RWPE1 (cell line): ENCODE results near the gene TEDC1.

ENCODE experiments used
- CTCF ChIA-PET: fragments of 350-600 bp; sonication (Branson Sonifier 250); formaldehyde crosslinking; extraction: SDS; loops from one replicate; lab custom pipeline; 2021; lab: Yijun Ruan, JAX
- POLR2A ChIA-PET: fragments of 400-600 bp; formaldehyde crosslinking; extraction: SDS; loops from one replicate; lab custom pipeline; 2020; ENCODE audit warnings: antibody characterized with exemption; ENCODE audit not compliant: low non-redundant PET; lab: Yijun Ruan, JAX
- DNase-seq: peaks from one replicate; pipeline ENCODE4 v3.0.0; 2012; ENCODE audit warnings: low spot score
- H3K27ac ChIP-seq: fragments of 450-650 bp; 2 replicates; pipeline ENCODE4 v1.5.1; 2017
- TF ChIP-seq, protein P1 (sequence below): fragments of 450-650 bp; conservative IDR thresholded peaks from 2 replicates; pipeline ENCODE4 v1.5.1; 2017; ENCODE audit warnings: low read depth, mild to moderate bottlenecking

Gene TEDC1

GRCh38 chr14:105476097-105476830 lies 14.8 kb upstream of the TEDC1 start:
- POLR2A ChIA-PET: no interaction called here
- no peak for DNase-seq
- CTCF ChIA-PET: interaction anchor here (0.8 to 1.5 kb wide), 5 partner anchors 14 to 105 kb away, joined by 3 to 10 read pairs (median 4); no protein-coding TSS in a partner anchor
- TF ChIP-seq, protein P1, sequence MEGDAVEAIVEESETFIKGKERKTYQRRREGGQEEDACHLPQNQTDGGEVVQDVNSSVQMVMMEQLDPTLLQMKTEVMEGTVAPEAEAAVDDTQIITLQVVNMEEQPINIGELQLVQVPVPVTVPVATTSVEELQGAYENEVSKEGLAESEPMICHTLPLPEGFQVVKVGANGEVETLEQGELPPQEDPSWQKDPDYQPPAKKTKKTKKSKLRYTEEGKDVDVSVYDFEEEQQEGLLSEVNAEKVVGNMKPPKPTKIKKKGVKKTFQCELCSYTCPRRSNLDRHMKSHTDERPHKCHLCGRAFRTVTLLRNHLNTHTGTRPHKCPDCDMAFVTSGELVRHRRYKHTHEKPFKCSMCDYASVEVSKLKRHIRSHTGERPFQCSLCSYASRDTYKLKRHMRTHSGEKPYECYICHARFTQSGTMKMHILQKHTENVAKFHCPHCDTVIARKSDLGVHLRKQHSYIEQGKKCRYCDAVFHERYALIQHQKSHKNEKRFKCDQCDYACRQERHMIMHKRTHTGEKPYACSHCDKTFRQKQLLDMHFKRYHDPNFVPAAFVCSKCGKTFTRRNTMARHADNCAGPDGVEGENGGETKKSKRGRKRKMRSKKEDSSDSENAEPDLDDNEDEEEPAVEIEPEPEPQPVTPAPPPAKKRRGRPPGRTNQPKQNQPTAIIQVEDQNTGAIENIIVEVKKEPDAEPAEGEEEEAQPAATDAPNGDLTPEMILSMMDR: no peak
- H3K27ac ChIP-seq: peak overlapping the region; percentile 100

- ChIA-PET CTCF (interaction anchor here (0.7 to 1.3 kb wide), 4 partner anchors 13 to 106 kb away, joined by 3 to 6 read pairs (median 3); no protein-coding TSS in a partner anchor), POLR2A (no interaction called here)
- H3K27ac ChIP-seq: peak overlapping the region; percentile 100
- TF ChIP-seq, protein P1: no peak
- DNase-seq: no peak
Measured at GRCh38 chr14:105476831-105477659, 14.0 kb upstream of the TEDC1 start.

GRCh38 chr14:105477660-105478397 lies 13.2 kb upstream of the TEDC1 start:
- CTCF ChIA-PET: interaction anchor here (0.7 kb wide), 1 partner anchor 12 kb away, joined by 3 read pairs; no protein-coding TSS in a partner anchor
- no peak for DNase-seq
- TF ChIP-seq, protein P1: no peak
- H3K27ac ChIP-seq: peak overlapping the region; percentile 100
- POLR2A ChIA-PET: no interaction called here

DNA sequence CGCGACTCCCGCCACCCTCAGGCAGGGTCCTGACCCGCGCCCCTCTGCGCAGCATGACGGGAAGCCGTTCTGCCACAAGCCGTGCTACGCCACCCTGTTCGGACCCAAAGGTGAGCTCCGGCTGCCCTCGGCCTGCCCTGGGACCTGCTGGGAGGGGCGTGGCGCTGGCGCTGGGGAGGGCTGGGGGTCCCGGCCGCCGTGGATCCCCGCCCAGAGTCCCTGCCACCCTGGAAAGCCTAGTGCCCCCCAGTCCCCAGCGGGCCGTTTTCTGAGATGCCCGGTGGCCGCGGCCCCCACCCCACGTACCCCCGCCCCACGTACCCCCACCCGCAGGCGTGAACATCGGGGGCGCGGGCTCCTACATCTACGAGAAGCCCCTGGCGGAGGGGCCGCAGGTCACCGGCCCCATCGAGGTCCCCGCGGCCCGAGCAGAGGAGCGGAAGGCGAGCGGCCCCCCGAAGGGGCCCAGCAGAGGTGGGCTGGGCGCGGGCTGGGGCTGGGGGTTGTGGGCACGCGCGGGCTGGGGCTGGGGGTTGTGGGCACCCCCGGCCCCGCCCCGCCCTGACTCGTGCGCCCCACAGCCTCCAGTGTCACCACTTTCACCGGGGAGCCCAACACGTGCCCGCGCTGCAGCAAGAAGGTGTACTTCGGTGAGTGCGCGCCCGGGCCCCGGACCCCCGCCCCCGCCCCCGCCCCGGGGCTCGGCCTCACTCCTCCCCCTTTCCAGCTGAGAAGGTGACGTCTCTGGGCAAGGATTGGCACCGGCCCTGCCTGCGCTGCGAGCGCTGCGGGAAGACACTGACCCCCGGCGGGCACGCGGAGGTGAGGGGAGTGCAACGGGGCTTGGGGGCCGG lies 12.4 kb upstream of the TEDC1 start:
- TF ChIP-seq, protein P1: no peak
- CTCF ChIA-PET: no interaction called here
- DNase-seq: no peak
- H3K27ac ChIP-seq: peak overlapping the region; percentile 100
- POLR2A ChIA-PET: no interaction called here

DNA sequence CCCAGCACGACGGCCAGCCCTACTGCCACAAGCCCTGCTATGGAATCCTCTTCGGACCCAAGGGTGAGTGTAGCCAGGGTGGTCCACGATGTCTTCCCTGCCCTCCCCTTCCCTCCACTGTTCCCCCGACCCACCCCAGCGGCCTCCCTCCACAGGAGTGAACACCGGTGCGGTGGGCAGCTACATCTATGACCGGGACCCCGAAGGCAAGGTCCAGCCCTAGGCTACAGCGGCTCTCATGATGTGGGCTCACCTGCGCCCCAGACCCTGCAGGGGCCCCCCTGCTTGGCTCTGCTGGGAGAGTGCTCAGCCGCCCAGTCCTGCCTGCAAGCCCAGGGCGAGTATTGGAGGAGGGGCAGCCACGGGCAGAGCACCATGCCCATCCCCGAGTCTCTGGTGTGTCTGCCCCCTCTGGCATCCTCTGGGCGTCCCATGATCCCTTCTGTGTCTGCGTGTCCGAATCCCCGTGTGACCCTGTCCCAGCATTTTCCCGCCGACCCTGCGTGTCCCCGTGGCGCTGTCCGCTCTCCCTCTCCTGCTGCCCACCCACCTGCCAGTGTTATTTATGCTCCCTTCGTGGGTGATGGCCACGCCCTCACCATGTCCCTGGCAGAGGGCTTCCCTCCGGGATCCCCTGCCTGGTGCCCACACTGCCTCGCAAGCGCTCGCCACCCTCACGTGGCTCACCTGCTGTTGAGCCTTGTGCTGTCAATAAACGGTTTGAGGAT lies 11.5 kb upstream of the TEDC1 start:
- no peak for DNase-seq
- CTCF ChIA-PET: no interaction called here
- H3K27ac ChIP-seq: peak overlapping the region; percentile 100
- TF ChIP-seq, protein P1: no peak
- POLR2A ChIA-PET: no interaction called here
